ENCODE measurements around the gene TBX2. TPM values are rescaled to one million over a fixed set of nuclear protein-coding genes. Genes with fewer than 3 reads are reported as not detected.

Gene TBX2
- total RNA-seq, 2 experiments from 2014 or later = 0.06 TPM; not detected in 1

DNA sequence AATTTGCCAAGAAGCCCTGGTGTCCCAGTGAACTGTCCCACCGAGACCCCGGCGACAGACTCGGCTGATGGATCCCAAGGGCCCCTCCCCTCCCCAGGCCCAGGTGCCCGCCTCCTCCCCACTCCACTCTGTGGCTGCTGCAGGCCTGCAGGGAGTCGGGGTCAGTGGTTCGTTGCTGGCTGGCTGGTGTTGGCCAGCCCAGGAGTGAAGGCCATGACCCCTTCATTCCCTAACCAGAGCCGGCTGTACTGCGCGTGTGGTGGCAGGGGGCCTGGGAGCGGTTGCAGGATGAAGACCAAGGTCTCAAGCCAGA is 9.2 kb upstream of the TBX2 start:
- no peaks in the 10 kb centered on the region for H3K9me3 Mint-ChIP-seq
- Histone ChIP-seq H3K4me1 (ENCODE audit: insufficient read depth, low read length) (peaks cover 7% of the 10 kb centered on the region), H3K36me3 (ENCODE audit: insufficient read depth, low read length) (no peaks in the 10 kb centered on the region)

DNA sequence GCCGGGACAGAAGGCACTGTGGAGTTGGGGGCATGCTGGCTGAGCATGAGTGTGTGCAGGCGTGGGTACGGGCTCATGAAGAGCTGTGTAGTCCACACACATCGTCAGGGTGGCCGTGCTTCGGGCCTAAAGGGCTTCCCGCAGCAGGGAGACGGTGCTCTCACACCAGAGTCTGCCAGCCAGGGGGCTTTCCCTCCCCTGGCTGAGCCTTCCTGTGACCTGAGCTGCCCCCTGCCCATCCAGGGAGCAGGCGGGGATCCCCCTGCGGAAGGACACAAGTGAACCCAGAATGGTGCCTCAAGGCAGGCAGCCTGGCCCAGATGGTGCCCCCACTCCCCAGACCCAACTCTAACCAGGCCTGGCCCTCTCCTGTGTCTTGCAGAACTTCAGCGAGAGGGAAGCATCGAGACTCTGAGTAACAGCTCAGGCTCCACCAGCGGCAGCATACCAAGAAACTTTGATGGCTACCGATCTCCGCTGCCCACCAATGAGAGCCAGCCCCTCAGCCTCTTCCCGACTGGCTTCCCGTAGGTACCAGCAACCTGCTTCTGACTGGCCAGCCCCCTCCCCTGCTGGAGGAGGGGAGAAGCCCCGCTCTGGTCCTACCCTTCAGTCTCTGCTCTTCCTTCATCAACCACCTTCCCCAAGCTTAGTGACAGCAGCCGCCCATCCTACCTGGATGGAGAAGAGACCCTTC is 7.9 kb upstream of the TBX2 start:
- no peaks in the 10 kb centered on the region for H3K4me1 Mint-ChIP-seq (ENCODE audit: low read depth)
- peak in 1 of 14 experiments; percentile 14 for DNase-seq
- TF ChIP-seq, protein P1, sequence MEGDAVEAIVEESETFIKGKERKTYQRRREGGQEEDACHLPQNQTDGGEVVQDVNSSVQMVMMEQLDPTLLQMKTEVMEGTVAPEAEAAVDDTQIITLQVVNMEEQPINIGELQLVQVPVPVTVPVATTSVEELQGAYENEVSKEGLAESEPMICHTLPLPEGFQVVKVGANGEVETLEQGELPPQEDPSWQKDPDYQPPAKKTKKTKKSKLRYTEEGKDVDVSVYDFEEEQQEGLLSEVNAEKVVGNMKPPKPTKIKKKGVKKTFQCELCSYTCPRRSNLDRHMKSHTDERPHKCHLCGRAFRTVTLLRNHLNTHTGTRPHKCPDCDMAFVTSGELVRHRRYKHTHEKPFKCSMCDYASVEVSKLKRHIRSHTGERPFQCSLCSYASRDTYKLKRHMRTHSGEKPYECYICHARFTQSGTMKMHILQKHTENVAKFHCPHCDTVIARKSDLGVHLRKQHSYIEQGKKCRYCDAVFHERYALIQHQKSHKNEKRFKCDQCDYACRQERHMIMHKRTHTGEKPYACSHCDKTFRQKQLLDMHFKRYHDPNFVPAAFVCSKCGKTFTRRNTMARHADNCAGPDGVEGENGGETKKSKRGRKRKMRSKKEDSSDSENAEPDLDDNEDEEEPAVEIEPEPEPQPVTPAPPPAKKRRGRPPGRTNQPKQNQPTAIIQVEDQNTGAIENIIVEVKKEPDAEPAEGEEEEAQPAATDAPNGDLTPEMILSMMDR (IDR thresholded peaks at IDR 0.05) = no peak
- Histone ChIP-seq H3K9me3 (ENCODE audit: control insufficient read depth in 1 of 2, insufficient read depth in 1 of 2, low read length in 2 of 2) (peaks cover 0 to 20% of the 10 kb centered on the region in 2 experiments), H3K36me3 (ENCODE audit: insufficient read depth, low read length) (no peaks in the 10 kb centered on the region), H3K4me3 (ENCODE audit: low read length) (no peak overlapping the region), H3K27me3 (ENCODE audit: control insufficient read depth in 1 of 2, insufficient read depth in 2 of 2, low read length in 2 of 2) (peaks cover 12 to 18% of the 10 kb centered on the region in 2 experiments), H3K4me1 (ENCODE audit: insufficient read depth, low read length) (peaks cover 16% of the 10 kb centered on the region), H3K27ac (ENCODE audit: low read depth in 1 of 2, low read length in 2 of 2) (no peak overlapping the region)
- H3K36me3 Mint-ChIP-seq (ENCODE audit: low read depth) = no peaks in the 10 kb centered on the region
- intact Hi-C loops (cut with DNase I, micrococcal nuclease) = loop anchor here in 1 of 2 experiments (2.0 kb wide), 1 partner anchor 671 kb away; no protein-coding TSS in a partner anchor
- no peak for ATAC-seq (ENCODE audit: poor library complexity)
- ChIA-PET CTCF (interaction anchor here (0.5 to 0.6 kb wide), 2 partner anchors 75 to 365 kb away, joined by 3 read pairs; no protein-coding TSS in a partner anchor), POLR2A (no interaction called here)
- H3K27me3 Mint-ChIP-seq = peaks cover 43% of the 10 kb centered on the region
- no peaks in the 10 kb centered on the region for H3K9me3 Mint-ChIP-seq
- H3K4me3 Mint-ChIP-seq = no peak overlapping the region
- no peak overlapping the region for H3K27ac Mint-ChIP-seq

More for the DNA sequence above, 9.2 kb upstream of the TBX2 start:
- TF ChIP-seq, protein P1 (IDR thresholded peaks at IDR 0.05) = no peak
- ChIA-PET POLR2A (no interaction called here), CTCF (no interaction called here)
- no peaks in the 10 kb centered on the region for H3K4me1 Mint-ChIP-seq (ENCODE audit: low read depth)
- intact Hi-C loops (cut with DNase I, micrococcal nuclease) = loop anchor here (1.0 to 2.0 kb wide), 3 partner anchors 387 to 670 kb away; no protein-coding TSS in a partner anchor
- no peak overlapping the region for H3K4me3 Mint-ChIP-seq
- ATAC-seq (ENCODE audit: poor library complexity) (no peak), DNase-seq (no peak)
- H3K9me3 ChIP-seq (ENCODE audit: control insufficient read depth in 1 of 2, insufficient read depth in 1 of 2, low read length in 2 of 2) = peaks cover 0 to 7% of the 10 kb centered on the region in 2 experiments
- H3K4me3 ChIP-seq (ENCODE audit: low read length) = no peak overlapping the region
- peaks cover 37% of the 10 kb centered on the region for H3K27me3 Mint-ChIP-seq
- no peak overlapping the region for H3K27ac ChIP-seq (ENCODE audit: low read depth in 1 of 2, low read length in 2 of 2)
- H3K27me3 ChIP-seq (ENCODE audit: control insufficient read depth in 1 of 2, insufficient read depth in 2 of 2, low read length in 2 of 2) = peaks cover 2 to 8% of the 10 kb centered on the region in 2 experiments
- no peak overlapping the region for H3K27ac Mint-ChIP-seq
- H3K36me3 Mint-ChIP-seq (ENCODE audit: low read depth) = no peaks in the 10 kb centered on the region

DNA sequence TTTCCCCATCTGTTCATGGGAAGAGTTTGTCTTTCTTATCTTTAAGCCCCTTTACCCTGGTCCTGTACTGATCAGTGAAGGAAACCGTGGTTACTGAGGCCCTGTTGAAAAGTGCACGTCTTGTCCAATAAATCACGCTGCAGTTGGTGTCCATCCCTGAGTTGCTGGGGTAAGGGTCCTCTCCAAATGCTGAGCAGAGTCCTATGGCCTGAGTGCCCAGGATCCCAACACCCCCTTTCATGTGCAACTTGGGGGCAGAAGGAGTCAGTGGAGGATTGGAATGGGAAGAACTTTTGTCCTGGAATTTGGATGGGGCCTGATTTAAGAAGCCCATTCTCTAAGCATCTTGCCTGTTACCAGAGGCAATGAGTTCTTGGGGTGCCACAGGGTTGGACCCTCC is 7.0 kb upstream of the TBX2 start:
- Histone ChIP-seq H3K27ac (ENCODE audit: low read depth in 1 of 2, low read length in 2 of 2) (no peak overlapping the region), H3K4me1 (ENCODE audit: insufficient read depth, low read length) (peaks cover 21% of the 10 kb centered on the region), H3K36me3 (ENCODE audit: insufficient read depth, low read length) (no peaks in the 10 kb centered on the region), H3K27me3 (ENCODE audit: control insufficient read depth in 1 of 2, insufficient read depth in 2 of 2, low read length in 2 of 2) (peaks cover 17 to 27% of the 10 kb centered on the region in 2 experiments), H3K4me3 (ENCODE audit: low read length) (no peak overlapping the region), H3K9me3 (ENCODE audit: control insufficient read depth in 1 of 2, insufficient read depth in 1 of 2, low read length in 2 of 2) (peaks cover 0 to 23% of the 10 kb centered on the region in 2 experiments)
- Mint-ChIP-seq H3K4me1 (ENCODE audit: low read depth) (peaks cover 1% of the 10 kb centered on the region), H3K27me3 (peaks cover 46% of the 10 kb centered on the region), H3K4me3 (no peak overlapping the region), H3K9me3 (no peaks in the 10 kb centered on the region), H3K27ac (no peak overlapping the region), H3K36me3 (ENCODE audit: low read depth) (no peaks in the 10 kb centered on the region)
- intact Hi-C loops (cut with DNase I, micrococcal nuclease) = no loop called here
- CTCF ChIA-PET = no interaction called here
- ATAC-seq (ENCODE audit: poor library complexity) = no peak
- TF ChIP-seq, protein P1 (IDR thresholded peaks at IDR 0.05) = no peak
- DNase-seq = no peak
- POLR2A ChIA-PET = no interaction called here

Data from CD4-positive, alpha-beta T cell (primary cell).